GM19025 (cell line): ENCODE measurements around the gene CTNNBIP1.

Experiments used
- ATAC-seq: cut with Tn5 transposase; IDR thresholded peaks from one replicate; pipeline ENCODE4 v1.9.1; 2021; ENCODE audit warnings: mild to moderate bottlenecking, low read depth, moderate library complexity; ENCODE audit not compliant: unreplicated experiment

The CTNNBIP1 gene

DNA sequence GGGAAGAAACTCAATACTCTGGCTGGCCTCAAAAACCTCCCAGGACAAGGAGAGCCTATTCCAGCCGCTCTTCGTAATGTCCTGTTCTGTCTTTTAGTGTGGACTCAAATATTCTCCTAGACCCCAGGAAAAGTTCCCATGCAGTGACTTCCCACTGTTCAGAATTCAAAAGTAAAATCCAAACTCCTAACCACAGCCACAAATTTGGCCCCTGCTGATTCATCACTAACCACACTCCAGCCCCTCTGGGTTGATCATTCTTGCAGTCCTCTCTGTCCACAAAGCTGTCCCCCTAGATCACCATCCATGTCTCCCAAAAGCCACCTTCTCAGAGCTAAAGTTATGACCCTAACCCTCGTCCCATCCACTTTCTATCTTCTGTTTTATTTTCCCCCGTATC is 5.1 kb downstream of the CTNNBIP1 start:
- ATAC-seq: no peak

DNA sequence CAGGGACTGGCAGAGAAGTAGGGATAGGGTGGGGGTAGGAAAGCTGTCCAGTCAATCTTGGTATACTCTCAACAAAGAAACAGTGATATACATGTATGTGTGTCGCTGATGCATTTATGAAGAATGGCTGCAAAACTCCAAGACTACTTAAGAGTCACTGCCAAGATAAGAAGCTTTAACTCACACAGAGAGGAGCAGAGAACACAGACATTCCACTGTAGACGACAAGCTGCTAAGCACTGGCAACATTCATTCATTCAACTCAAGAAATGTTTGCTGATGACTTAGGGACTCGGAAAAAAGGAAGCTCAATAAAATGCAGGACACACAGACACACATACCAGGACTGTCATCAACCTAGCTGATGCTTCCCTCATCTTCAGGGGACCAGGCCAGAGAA is 5.5 kb downstream of the CTNNBIP1 start:
- ATAC-seq: no peak

DNA sequence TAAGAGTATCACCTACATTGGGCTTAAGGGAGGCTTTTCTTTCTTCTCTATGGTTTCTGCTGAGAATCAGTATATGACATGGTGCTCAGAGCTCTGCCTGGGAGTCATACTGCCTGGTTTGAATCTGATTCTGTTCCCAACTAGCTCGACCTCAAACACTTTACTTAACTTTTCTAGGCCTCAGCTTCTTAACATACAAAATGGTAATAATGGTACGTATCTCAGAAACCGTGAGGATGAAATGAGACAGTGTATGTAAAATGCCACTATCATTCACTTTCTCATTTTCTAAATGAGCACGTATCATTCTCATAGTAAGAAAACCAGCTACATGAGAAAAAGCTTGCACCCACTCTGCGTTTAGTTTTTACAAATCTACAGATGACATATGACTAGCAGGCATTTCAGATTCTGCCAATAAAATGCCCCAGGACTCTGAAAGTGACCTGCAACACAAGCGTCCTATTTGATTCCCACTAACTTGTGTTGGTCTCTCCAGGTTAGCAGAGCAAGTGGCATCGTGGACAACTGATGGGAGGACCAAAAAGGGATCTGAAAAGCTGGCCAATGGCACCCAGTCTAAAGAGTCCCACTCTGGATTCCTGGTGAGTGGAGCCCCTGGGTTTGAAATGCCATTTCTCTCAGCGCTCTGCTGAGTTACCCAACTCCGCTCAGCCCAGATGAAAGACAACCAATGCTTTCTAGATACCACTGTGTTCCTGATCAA is 6.1 kb downstream of the CTNNBIP1 start:
- ATAC-seq: no peak

DNA sequence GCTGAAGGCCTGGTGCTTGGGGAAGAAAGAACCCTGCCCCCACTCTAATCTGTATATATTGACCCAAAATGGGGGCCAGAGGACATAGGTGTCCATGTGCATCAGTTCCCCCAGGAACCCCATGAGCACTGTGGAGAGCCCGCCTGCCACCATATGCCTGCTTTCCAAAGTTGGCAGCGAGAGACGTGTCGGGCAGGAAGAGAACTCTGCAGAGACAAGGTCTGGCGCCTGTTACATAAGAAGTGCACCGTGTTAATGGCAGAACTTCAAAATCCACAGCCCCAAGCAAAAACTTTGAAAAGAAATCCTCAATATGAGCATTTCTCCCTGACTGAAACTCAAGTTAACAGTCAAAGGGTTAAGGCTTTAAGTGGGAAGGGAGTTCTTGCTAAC is 8.0 kb downstream of the CTNNBIP1 start:
- ATAC-seq: no peak

DNA sequence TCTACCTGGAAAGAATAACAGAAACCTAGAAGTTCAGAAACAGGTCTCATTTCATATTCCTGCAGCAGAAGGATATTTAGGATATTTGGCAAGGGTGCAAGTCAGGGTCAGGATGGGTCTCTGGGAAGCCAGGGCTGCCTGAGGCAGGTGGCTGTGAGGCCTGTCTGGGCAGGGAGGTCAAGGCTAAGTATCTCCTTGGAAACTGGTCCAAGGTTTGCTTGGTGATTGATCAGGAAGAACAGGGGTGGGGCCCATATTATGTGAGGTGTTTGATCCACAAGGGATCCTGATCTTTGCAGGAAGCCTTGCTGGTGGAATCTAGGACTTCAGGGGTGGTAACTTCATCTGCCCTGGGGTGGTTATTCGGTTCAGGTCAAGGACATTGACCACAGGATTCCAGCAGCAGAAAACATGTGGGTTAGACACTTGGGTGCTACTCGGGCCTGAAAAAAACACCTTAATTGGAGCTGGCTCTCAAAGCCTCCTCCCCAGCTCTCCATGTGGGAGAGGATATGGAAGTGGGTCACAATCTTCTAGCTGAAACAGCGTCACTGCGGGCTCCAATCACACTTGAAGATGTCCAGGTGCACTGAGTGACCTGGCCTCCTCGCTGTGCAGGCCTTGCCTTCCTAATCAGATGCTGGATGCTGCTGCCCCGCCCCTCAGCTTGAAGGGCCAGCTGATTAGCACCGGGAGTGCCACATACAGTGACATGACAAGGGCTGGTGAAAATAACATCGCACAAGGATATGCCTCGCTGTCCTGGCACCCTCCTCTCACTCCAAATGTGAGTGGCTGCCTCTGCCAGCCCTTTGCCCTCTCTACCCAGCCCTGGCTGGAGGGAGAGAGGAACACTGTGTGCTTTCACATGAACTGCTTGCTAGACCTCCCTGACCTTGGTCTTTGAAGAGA is 8.7 kb downstream of the CTNNBIP1 start:
- ATAC-seq: no peak

DNA sequence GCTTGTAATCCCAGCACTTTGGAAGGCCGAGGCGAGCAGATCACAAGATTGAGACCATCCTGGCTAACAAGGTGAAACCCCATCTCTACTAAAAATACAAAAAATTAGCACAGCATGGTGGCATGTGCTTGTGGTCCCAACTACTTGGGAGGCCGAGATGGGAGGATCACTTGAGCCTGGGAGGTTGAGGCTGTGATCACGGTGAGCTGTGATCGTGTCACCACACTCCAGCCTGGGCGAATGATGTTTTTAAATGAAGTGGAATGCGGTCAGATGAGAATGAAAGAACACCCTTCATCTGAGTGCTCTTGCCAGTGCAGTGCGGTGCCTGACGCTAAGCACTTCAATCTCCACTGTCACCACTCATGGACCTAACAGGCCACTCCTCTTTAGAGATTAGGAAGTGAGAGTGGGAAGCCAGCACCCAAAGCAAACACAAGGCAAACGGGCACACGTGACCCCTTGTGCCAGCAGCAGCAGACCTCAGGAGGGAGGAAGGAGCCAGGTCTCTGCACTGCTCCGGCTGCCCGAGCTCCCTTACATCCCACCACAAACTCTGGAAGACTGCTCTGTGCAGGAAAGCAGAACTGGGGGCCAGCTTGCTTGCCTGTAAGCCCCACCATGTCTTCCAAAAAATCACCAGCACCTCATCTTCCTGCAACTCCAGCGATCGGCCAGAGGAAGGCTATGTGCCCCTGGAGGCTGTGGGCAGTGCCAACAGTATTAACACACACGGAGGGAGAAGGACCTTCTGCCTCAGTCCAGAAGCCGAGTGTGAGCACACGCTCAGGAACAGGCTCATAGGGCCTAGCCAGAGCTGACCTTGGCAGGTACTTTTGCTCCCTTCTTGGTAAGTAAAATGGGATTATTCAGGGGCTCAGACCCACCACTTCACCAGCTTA is 9.7 kb downstream of the CTNNBIP1 start:
- no peak for ATAC-seq

DNA sequence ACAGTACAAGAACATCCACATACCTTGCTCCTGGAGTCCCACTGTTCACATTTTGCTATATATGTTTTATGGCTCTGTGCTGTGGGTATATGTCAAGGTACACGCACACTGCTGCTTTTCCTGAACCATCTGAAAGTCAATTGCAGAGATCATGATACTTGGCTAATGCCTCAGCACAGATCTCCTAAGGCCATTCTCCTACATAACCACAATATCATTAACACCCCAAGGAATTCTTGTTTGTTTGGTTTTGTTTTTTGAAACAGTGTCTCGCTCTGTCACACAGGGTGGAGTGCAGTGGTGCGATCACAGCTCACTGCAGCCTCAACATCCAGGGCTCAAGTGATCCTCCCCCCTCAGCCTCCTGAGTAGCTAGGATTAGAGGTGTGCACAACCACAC is 16.0 kb downstream of the CTNNBIP1 start:
- no peak for ATAC-seq

DNA sequence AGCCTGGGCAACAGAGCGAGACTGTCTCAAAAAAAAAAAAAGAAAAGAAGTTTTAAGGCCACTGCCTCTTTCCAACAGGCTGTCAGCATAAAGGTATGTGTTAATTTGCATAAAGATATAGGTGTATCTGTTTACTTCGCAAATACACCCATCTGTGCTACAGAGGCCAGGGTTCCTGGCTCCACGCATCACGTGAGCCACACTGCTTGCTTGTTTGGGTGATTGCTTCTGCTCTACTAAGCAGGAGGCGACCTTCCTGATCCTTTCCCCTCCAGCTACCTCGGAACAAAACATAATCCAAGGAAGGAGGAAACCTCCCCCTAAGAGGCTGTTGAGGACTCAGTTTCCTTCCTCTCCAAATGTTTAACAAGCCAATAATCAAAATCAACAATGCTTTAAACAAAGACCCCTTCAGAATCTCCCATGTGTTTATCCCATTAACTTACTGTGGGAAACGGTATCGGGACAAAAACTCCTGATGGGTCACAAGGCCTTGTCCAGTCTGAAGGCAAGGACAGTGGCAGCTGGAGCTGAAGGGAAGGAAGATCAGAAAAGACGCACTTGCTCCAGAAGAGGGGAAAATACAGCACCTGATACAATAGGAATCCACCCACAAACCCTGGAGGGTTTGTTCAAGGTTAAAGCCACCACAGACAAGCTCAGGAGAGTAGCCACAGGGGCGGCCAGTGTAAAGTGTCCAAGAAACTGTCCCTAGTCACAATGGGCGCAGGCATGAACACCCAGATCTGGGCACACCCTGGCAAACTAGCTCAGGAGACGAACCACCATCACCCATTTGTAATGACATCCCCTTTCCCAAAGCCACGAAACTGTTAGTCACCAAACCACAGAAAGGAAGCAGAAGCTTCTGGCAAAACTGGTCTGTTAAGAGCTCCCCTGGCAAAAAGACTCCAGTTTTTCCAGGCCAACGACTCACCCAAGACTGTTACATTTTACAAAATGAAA is 17.2 kb downstream of the CTNNBIP1 start:
- no peak for ATAC-seq

DNA sequence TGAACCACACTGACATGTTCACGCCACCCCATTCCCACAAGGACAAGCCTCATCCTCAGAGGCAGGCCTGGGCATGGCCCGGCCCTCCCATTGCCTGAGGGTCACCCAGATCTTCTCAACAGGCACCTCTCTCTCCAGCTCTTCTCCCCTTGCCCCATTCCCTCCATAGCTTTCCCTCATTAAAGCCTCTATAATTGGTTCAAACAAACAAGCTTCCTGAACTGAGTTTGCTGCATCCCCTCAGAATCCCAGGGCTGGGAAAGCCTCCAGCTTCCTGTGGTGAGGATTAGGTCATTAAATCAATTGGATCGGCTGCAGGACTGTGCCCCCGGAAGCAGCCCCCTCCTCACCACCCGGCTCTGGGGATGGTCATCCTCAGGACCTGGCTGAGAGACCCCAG is 18.9 kb downstream of the CTNNBIP1 start:
- no peak for ATAC-seq

DNA sequence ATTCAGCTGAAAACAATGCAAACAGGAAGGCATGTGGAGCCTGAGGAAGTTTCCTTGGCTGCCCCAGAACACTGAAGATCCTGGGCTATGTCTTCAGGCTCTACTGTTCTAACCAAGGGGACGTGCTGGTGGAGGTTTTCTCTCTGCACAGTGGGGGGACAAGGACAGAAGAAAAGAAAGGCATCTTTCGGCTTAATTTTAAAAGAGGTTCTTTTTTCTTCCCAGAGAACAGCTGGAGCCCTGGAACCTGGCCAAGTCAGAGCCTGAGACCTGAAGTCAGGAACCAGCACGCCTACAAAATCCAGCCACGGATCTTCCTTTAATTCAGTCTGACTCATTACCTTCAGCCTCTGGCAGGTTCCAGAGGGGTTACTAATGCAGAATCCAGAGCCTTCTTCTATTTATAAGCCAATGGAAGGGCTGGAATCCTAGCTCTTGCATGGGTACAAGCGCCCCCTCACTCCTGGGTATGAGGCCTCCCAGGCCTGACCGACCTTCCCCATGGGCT is 19.8 kb downstream of the CTNNBIP1 start:
- ATAC-seq: no peak

DNA sequence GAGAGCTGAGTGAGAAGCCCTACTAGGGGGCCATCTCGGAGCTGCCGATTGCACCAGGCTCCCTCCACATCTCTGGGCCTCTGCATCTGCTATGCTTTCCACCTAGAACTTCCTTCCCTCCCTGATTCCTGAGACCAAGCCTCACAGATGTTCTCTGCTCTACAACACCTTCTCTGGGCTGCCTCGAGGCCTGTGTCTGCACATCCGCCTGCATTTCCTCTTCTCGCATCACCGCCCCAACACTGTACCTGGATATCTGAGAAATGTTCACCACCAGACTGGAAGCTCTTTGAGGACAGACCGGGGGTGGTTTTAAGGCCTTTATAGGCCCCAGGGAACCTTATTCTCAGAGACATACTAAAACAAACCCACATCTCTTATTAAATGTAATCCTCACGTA is 20.7 kb downstream of the CTNNBIP1 start:
- ATAC-seq: no peak

DNA sequence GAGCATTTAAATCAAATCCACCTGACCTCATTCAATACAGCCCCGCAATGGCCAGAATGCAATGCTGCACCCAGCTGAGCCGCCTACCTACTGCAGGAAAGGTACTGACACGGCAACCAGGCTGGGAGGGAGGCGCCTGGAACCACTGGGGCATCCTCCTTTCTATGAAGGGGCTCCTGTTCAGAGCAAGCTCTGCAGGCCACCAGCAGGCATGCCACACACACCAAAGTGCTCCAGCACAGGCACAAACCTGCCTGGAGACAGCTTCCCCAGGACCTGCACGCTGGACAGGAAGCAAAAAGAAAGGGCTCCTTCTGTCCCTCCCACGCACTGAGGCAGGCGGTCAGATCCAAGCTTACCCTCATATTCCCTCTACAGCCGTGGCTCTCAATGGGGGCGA is 21.2 kb downstream of the CTNNBIP1 start:
- no peak for ATAC-seq

DNA sequence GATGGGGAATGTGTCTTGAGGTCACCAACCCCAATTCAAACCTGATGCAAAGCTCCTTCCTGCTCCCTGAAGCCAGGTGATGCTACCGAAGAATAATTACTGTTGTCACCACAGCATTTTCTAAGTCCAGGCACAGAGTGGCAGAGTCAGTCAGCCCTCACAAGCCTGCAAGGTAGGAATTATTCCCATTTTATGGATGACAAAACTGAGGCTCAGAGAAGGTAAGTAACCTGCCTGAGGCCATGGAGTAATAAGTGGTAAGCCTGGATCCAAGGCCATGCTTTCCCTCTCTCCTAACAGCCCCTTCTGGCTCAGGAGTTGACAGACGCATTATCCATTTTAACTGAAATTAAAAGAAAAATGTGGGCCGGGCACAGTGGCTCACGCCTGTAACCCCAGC is 23.0 kb downstream of the CTNNBIP1 start:
- no peak for ATAC-seq

DNA sequence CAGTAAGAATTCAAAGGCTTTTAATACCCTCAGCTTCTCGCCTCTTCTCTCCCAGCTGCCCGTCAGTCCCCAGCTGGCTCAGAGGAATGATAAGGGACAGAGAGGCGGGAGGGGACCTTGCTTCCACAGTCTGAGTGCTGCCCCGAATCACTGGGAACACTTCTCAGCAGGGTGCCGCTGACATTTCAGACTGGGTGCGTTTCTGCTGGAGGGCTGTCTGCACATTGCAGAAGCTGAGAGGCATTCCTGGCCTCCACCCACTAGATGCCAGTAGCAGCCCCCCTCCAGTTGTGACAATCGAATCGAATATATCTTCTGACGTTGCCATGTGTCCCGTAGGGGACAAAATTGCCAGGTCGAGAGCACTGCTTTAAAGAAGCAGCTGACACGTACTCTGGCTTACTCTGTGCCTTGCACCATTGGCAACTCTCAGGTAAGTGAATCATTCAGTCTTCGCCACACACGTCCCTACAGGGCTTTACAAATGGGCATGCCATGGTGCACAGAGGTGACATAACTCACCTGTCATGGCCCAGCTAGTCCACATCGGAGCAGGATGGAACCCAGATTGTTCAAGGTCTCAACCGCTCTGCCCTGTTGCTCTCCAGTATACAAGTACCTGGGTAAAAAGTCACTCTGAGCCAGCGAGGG is 23.9 kb downstream of the CTNNBIP1 start:
- no peak for ATAC-seq

DNA sequence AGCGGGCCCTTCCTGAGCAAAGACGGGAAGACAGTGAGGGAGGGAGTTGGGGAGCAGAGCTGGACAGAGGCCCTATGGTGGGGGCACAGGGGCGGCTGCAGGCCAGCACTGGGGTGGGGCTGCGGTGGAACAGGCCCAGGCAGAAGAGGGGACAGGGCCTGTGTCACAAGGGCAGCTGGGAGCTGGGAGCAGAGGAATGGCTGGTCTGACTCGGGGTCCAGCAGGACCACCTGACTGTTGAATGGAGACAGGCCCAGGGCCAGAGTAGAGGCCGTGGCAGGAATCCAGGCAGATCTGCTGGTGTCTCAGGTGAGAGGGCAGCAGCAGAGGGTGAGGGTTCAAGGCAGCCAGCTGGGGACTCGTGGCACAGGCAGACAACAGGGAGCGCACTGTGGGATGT is 25.3 kb downstream of the CTNNBIP1 start:
- ATAC-seq: no peak

DNA sequence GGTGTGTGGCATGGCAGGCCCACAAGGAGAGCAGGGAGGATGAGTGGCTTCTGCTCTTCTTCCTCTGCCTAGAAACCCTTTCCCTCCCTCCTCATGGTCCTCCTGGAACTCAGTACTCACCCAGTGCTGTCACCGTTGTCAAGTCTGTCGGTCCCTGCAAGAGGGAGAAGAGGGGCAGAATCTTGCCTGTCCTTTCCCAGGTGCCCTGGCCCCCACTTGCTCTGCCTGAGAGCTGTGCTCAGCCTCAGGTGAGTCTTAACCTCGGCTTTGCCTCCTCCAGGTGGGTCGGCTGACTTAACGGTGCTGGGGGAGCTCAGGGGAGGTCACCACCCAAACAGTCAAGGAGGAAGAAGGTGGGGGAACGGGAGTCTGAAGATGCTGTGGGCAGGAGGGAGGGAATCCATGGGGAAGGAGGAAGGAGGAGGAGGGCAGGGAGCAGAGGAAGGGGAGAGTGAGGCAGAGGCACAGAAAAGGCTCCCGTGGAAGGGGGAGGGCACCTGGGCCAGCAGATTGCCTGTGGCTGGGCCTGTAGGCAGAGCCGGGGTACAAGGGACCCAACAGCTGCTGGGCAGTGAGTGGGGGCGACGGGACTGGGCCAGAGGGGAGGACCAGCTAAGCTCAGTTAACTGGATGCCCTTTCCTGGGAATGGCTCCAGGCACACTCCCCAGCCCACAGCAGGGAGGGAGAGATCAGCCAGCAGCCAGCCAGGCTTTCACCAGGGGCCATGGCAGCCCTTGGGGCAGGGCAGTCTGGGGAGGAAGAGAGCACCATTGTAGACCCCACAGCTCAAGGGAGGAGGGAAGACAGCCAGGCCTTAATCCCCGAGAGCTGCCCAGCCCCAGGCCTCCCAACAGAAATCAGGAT is 26.3 kb downstream of the CTNNBIP1 start:
- no peak for ATAC-seq

DNA sequence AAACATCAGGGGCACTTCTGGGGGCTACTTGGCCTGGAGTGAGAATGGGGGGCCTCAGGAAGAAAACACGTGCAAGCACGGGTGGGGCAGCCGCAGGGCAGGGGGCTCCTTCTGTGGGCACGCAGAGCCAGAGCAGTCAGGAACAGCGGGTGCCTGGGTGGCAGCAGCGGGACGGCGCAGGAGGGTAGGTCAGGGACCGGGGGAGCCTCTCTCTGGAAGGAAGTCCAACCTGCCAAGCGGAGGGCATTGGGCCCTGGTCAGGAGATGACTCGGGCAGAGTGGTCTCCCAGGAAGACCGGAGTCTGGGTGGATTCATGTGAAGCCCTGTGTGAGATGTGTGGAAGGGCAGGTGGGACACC is 27.1 kb downstream of the CTNNBIP1 start:
- no peak for ATAC-seq

DNA sequence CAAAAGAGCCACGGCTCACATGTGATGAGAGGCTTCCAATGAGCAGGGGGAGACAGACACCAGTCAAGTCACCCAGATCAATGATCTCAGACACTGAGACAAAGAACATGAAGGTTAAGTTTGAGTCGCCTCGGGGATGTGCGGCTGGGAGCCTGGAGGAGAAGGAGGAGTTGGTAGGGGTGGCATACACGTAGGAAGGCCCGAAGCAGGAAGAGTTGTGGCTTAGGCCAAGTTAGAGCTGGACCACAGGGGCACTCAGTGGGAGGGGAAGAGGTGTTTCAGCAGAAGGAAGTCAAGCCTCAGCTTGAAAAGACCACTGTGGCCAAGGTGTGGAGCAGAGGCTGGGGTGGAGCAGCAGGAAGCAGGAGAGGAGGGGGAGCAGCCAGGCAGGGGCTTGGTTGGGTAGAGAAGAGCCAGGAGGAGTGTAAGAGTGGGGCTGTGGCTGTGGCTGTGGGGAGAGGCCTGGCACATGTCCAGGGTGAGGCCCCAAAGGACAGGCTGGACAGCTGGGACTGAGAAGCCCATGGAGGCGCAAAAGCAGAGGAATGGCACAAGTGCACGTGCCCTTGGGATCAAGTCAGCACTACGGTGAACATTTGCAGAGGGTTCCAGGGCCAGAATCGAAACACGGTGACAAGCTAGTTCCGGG is 27.6 kb downstream of the CTNNBIP1 start:
- ATAC-seq: no peak
